CD4-positive, alpha-beta T cell treated with Interleukin-2 at 100 ng/mL for 4 hours (primary cell): ENCODE results near the gene ANXA3.
"Not testable (repeated sequence)": the region's sequence is repeated elsewhere in the genome, so short reads cannot be mapped to it uniquely, and the experiment has no call there.

ENCODE experiments used
- DNase-seq: peaks from one replicate; pipeline ENCODE4 v3.0.0-alpha.2; 2020; ENCODE audit warnings: low spot score

ANXA3 gene, protein sequence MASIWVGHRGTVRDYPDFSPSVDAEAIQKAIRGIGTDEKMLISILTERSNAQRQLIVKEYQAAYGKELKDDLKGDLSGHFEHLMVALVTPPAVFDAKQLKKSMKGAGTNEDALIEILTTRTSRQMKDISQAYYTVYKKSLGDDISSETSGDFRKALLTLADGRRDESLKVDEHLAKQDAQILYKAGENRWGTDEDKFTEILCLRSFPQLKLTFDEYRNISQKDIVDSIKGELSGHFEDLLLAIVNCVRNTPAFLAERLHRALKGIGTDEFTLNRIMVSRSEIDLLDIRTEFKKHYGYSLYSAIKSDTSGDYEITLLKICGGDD

DNA sequence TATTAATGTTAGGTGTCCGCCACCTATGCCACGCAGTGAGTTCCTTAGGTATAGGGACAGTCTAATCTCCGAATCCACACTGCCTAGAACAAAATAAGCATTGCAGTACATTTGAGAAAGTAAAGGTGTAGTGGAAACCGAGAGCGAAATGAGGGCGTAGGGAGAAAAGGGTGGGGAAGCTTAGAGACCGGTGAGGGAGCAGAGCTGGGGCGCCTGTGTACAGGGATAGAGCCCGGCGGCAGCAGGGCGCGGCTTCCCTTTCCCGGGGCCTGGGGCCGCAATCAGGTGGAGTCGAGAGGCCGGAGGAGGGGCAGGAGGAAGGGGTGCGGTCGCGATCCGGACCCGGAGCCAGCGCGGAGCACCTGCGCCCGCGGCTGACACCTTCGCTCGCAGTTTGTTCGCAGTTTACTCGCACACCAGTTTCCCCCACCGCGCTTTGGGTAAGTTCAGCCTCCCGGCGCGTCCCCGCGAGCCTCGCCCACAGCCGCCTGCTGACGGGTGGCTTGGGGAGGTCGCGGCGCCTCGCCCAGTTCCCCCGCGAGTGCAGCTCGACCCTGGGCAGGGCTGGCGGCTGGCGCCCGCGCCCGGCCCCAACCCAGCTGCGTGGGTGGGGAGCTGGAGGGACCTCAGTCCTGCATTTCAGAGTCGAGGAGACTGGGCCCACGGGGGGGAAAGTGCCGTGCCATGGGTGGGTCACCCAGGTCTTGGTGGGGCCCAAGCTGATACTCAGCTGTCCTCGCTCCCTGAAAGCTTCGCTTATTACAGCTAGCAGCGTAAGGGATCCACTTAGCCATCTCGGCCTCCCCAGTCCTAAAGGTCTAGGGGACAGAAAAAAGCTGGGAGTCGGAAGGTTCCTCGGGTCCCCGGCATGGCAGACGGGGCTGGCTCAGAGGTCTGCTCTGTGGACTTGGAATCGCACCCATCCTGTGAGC is at the start of gene ANXA3:
Gene ANXA3, plus strand, starts transcription at position 351 of the 932 bp plus-strand sequence. CDS start 2,704 bp downstream, outside the sequence.
- DNase-seq: no peak

DNA sequence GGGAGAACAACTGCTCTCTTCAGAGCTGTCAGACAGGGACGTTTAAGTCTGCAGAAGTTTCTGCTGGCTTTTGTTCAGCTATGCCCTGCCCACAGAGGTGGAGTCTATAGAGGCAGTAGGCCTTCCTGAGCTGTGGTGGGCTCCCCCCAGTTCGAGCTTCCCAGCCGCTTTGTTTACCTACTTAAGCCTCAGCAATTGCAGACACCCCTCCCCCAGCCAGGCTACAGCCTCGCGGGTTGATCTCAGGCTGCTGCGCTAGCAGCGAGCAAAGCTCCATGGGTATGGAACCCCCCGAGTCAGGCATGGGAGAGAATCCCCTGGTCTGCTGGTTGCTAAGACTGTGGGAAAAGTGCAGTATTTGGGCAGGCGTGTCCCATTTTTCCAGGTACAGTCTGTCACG is 45.3 kb upstream of the ANXA3 start:
- DNase-seq: not testable (repeated sequence)

DNA sequence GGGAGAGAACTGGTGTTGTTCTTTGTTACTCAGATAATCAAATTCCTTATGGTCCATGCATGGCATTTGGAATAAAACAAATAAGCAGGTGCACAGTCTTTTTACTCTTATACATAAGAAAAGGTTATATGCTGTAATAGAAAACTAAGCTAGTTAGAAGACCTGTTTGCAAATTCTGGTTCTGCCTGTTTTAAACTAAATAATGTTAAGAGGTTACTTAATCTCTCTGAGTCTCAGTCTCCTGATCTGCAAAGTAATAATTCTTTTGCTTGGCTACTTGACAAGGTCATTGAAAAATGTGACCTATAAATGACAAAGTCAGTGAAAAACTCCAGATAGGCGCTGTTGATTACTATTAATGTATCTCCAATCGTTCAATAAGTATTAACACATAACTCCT is 42.5 kb upstream of the ANXA3 start:
- no peak for DNase-seq

DNA sequence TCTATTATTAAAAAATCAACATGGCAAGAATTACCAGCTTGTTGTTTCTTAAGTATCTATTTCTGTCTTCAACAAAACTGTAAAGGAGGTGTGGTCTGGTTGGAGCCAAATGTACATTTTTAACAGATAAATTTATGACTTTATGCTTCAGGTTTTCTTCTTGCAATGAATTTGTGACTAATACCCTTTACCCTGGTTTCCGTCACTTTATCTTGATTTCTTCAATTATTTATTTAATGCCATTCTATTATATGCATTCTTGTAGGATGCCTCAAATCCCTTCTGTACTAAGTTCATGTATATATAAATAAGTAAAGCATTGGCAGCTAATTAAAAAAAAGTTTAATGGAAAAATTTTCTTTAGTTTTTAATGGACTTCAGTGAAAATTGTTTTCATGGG is 41.5 kb upstream of the ANXA3 start:
- no peak for DNase-seq

DNA sequence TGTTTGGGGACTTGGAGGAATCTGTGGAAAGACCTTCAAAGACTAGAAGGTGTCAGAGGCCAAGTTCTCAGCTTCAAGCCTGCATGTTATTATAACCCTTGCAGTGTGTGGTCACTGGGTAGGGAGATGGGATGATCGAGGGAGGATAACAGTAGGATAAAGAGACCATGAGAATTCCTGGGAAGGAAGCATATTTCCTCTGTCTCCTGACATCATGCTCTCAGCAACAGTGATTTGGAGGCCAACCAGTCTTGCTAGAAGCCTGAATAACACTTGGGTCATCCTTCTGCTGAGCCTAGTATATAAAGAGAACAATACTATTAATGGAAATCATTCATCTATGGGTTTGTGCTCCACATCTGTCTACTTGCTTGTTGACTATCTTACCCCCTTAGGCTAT is 40.9 kb upstream of the ANXA3 start:
- no peak for DNase-seq

DNA sequence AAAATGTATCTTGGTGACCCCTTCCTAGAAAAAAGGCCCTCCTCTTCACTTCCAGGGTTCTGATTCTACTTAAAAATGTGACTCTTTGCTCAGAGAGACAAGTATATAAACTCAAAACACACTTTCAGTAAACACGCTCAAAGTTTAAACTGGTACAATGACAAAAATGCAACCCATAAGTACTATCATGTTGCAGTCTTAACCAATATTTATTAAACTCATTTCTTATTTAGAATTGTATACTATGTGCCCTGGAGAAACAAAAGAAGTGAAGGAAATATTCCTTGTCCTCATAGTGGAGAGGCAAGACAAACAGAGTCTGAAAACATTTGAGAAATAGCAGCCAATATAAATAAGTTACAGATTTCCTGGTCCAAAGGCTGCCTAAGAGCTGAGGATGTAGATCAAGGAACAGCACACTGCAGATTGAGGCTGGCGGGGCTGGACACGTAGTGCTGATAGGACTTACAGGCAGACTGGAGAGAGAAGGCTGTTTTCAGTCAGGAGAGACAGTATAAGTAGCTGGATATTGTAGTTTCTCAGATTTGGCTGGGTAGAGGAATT is 39.1 kb upstream of the ANXA3 start:
- DNase-seq: no peak

DNA sequence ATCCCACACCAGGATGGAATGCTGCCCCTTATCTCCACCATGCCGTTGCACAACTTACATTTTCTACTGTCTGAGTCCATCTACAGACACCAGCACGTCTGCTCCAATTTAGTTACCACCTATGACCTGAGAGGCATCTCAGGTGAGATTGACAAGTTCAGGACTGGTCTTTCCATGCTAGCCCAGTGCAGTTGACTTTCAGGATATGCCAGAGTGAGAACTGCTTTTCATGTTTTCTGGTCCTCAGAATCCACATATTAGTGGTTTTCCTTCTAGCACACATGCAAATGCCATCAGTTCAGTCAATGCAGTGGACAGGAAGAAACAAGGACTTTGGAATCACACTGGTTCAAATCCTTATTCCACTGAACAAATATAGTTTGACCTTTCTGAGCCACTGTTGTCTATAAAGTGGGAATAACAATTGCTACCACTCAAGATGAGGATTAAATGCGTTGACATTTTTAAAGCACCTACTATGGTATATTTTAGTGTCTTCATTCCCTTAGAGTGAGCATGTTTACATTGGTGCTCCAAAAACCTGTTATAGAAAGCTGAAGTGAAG is 38.1 kb upstream of the ANXA3 start:
- DNase-seq: no peak

DNA sequence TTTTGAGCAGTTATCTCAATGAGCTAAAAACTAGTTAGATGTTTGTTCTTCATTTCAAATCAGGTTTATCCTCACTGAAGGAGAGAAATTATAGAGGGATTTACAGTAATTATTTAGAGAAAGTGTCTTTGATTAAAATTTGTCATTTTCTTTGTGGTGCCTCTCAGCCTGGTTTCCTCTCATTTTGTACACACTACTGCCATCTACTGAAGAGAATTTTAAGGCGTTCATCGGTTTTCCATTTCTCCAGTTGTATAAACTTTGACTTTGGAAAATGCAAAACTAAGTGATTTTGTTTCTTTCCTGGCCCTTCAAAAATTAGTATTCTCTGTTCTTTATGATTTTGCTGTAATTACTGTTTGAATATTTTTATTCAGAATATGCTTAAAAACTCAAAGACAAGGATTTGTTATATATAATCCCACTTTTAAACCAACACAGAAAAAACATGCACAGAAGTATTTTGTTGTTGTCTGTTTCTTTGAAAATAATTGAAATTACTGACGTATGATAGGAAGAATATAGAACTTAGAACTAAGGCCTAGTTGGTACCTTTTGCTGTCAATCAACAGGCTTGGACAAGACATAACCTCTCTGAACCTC is 34.4 kb upstream of the ANXA3 start:
- no peak for DNase-seq

DNA sequence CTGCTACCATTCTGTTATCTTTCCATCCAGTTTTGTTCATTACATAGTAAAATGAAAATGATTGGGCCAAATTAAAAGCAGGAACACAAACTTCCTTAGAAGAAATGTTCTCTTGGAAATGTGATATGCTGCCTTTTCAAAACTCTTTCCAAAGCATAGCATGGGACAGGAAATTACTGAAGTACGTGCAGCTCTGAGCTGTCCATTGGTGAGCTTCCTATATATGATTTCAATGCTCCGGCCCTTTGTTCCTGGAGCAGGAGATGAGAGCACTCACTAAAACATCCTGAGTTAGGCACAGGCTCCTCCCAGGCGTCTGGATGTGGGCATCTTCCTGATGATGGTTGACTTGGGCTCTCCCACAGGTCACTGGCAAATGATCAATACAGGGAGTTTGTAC is 33.0 kb upstream of the ANXA3 start:
- no peak for DNase-seq

DNA sequence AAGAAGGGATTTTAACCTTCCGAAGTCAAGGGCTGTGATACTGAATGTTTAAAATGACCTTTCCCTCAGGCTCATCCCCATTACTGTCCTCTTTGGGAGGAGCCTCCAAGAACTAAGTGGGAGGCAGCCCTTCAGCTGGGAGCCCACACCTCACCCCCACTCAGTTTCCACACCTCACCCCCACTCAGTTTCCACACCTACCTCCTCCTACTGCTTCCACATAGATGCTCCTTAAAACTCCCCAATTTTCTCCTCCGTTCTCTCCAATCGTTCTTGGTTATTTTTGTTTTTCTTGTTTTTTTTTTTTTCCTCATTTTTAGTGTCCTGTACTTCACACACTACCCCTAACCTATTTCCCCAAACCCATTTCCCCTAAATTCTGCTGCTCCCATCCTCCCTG is 31.6 kb upstream of the ANXA3 start:
- no peak for DNase-seq

DNA sequence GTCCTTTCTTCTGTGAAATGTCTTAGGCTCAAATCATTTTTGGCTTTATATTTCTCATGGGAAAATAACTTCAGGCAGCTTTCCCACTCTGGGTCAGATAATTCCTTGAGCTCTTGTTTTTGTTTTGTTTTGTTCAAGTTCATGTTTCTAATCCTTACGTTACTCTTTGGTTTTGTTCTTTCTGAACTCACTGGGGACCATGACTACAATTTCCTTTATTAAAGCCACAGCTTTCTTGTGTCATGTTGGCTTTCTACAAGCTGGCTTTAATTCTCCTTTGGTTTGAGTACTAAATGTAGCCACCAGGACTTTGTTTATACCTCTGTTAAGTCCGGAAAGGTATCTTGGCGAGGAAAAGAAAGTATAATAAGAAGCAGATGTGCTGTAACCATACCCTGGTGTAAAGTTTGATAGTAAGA is 30.8 kb upstream of the ANXA3 start:
- no peak for DNase-seq

DNA sequence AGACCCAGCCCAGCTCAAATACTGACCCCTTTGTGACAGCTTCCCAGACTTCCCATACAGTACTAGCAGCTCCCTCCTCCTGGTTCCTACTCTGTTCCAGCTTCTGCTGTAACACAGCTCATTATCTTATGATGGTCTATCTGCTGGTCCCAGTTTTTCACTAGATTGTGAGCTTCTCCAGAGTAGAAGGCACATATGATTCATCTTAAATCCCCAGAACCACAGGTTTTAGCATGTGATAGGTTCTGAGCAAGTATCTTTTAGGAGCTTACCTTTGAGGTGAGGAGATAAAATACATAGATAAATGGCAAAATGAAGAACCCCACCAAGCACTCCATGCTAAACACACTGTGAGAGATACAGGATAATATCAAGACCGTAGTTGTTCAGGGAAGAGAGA is 27.6 kb upstream of the ANXA3 start:
- no peak for DNase-seq

DNA sequence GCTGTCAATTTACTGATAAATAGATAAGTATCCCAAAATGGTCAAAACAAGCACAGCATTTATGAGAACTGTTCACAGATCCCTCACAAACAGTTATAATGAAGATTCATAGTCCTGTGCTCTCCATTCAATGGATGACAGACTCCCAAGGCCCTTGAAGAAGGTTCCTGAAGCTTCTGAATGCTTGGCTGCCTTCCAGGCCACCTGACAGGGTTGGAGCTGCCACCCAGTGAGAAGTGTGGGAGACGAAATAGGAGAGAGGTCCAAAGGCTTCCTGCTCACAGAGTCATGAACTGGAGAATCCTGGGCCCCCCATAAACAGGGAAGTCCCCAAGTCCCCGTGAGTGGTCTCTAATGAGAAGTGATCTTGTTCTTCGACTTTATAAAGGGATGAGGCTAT is 26.0 kb upstream of the ANXA3 start:
- DNase-seq: no peak

DNA sequence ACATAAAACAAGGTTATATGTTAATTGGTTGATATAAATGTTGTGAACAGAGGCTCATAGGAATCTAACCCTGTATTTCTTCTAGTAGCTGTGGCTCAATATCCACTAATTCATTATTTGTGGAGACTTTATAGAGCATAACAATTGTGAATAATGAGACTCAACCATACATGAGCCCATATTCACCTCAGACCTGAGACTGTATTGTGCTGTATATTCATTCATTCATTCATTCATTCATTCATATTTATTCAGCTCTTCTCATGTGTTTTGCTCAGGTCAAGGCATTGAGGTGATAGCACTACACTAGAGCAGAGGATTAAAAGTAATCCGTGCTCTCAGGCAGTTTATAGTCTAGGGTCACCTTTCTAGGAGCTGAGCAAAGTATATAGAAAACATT is 24.5 kb upstream of the ANXA3 start:
- no peak for DNase-seq

DNA sequence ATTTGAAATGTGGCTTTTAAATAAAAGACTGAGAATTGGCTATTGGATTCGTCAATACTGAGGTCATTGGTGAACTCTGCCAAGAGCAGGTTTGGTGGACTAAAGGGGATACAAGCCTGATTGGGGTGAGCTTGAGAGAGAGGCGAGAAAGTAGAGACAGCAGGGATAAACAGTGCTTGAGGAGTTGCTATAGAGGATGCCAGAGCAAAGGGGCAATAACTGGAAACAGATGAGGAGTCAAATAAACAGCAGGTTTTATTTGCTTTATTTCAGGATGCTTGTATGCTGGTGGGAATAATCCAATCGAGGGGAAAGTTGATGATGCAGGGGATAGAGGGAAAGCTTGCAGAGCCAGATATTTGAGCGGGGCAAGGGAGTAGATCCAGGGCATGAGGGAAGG is 24.0 kb upstream of the ANXA3 start:
- no peak for DNase-seq

DNA sequence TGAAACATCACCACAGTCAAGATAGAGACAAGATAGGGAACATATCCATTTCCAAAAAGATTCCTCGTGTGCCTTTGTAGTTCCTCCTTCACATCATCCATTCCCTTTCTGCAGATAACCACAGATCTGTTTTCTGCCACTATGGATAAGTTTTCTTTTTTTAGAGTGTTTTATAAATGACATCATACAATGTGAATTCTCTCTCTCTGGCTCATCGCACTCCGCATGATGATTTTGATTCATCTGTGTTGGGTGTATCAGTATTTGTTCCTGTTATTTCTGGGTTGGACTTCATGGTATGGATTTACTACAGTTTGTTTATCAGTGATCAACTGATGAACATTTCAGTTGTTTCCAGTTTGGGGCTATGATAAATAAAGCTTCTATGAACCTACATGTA is 23.2 kb upstream of the ANXA3 start:
- no peak for DNase-seq

DNA sequence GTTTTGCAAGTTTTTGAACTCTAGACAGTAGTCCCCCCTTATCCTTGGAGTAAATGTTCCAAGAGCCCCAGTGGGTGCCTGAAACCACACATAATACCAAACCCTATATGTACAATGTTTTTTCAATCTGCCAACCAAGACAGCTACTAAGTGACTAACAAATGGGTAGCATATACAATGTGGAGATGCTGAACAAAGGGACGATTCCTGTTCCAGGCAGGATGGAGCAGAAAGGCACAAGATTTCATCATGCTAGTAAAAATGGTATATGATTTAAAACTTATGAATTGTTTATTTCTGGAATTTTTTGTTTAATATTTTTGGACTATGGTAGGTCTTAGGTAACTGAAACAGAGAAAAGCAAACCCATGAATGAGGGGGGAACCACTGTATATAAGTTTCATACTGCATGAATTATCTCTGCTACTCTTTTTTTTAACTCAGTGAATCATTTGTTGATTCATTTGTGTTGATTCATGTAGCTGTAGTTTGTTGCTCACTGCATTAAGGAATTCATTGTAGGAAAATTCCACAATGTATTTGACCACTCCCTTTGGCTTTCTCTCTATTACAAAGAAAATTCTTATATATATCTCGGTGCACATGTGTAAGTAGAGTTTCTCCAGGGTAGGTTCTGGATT is 21.9 kb upstream of the ANXA3 start:
- no peak for DNase-seq

DNA sequence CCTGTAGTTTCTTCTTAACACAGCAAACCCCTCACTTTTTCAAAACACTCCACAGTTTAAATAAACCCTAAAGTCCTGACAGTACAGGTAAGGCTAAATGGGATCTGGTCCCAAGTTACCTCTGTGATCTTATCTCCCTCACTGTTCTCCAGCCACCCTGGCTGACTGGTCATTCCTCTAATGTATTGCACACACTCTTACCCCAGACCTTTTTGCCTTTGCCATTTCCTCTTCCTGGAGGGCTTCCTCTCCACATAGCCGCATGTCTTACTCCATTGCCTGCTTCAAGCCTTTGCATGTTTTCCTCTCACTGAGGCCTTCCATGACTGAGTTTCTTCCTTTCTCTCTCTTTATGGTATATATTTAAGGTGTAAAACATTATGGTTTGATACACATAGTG is 19.5 kb upstream of the ANXA3 start:
- DNase-seq: no peak

DNA sequence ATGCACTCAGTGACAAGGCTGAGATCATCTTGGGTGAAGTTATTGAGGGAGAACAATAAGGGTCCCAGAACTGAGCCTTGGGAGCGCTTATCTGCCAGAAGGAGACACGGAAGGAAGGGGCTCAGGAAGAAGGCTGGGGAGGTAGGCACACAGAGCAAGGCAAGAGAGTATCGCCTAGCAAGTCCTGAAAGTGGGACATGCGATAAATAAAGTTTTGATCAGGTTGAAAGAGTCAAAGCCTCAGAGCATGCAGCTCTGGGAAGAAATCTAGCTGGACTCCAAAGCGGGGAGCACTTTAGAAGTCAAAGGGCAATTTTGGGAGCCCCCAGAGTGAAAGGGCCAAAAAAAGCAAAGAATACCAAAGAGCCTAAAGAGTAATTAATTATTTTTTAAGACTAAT is 17.7 kb upstream of the ANXA3 start:
- DNase-seq: no peak

DNA sequence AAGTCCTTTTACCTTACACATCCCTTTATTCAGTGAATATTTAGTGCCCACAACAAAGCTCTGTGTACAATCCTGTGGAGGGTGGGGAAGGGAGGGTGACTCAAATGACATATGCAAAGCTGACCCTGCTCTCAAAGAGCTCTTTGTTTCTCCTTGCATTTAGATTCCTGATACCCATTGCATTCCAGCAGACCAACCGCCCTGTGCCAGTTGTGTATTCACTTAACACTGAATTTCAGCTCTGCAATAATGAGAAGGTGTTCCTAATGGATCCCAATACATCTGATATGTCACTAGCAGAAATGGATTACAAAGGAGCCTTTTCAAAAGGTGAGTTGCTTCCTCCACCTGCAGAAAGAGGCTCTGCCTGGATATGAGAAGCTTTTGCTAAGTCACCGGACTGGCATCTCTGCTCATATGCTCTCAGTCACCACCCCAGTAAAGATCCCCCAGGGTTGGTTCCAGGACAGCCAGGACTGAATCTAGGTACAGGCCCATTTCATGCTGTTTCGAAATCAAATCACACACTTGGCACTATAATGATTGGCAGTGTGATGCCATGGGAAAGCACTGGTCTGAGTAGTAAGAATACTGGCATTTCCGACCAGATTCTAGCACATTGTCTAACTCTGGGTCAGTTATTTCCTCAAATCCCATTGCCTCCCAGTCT is 17.1 kb upstream of the ANXA3 start:
- no peak for DNase-seq

DNA sequence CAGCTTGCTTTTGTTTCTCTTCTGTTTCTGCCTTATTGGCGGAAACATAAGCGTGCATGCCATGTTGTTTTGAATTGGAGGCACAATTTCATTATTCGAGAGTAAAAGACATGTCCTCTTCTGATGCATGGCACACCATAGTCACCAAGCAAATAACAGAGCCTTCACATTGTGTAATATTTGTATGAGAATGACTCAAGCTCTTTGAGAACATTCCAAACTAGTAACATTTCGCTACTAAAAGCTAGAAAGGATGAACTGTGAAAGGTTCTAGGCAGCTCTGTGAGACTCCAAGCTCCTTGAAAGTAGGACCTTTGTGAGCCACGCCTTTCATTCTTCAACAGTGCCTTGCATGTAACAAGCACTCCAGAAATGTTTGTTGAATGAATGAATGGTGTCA is 9.2 kb upstream of the ANXA3 start:
- no peak for DNase-seq
